Hematopoietic multipotent progenitor cell treated with erythropoietin and hydrocortisone succinate and interleukin-3 and kit ligand, for 6 days (in vitro differentiated cells): ENCODE results near the gene BID.

Experiments used
- DNase-seq: peaks from one replicate; pipeline ENCODE4 v3.0.0-alpha.2; 2015

BID gene

GRCh38 chr22:17774206-17774925, at the start of gene BID:
Gene BID (minus strand): TSS chr22:17774469. CDS start chr22:17750116, 24,353 bp downstream.
- peak; percentile 74 for DNase-seq

- no peak for DNase-seq
Observed at GRCh38 chr22:17823964-17824363, 49.7 kb upstream of the BID start.

DNA sequence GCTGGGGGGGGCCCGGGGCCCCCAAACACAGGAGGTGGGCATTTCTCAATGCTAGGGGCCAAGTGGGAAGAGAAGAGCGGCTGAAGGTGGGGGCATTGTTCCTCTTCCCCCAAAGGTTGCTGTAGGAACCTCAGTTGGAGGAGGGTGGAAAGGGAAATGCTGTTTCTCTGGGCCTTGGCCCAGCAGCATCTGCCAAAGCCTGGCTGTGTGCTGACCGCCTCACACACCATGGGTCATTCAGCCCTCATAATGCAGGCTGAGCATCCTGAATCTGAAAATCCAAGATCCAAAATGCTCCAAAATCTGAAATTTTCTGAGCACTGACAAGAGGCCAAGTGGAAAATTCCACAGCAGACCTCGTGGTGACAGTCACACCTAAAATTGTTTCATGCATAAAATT, 49.0 kb upstream of the BID start:
- DNase-seq, result no peak

- DNase-seq, result no peak
Observed at GRCh38 chr22:17822087-17822486, 47.8 kb upstream of the BID start.

DNA sequence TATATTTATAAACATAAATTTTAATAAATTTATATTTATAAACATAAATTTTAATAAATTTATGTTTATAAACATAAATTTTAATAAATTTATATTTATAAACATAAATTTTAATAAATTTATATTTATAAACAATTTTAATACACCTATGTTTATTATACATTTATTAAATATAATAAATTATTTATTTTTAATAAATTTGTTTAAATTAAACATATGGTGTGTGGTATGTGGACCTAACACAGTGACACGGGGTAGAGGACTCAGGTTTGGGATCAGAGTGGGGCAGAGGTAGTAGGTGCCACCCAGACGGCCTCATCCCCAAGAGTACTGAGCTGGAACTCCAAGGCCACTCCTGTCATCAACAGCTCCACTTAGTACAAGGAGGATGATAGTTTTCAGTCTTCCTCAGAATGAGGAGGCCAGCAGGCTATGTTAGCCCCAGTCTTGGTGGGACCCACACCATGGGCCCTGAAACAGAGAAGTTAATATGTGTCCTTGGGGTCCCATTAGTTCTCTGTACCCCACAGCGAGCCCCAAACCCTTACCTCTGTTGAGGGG, 46.7 kb upstream of the BID start:
- DNase-seq, result peak; percentile 21

- no peak for DNase-seq
Observed at GRCh38 chr22:17818649-17819048, 44.4 kb upstream of the BID start.

DNA sequence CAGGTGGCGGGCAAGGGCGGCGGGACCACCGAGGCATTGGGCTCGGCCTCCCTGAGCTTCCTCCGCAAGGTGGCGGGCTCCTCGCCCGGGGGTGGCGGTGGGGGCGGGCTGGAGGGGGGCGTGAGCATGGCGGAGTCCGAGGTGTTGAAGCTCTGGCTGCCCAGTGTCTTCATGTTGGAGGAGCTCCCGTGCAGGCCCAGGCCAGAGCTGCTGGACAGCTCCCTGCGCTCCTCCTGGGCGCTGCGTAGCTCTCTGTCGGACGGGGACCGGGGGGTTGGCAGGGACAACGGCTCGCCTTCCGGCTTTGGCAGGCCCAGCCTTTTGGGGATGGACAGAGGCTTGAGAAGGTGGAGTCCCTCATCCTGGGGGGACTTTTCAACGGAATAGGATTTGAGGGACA, 43.9 kb upstream of the BID start:
- no peak for DNase-seq

GRCh38 chr22:17817511-17818065, 43.3 kb upstream of the BID start:
- DNase-seq, result no peak

- no peak for DNase-seq
Observed at GRCh38 chr22:17817079-17817478, 42.8 kb upstream of the BID start.

DNA sequence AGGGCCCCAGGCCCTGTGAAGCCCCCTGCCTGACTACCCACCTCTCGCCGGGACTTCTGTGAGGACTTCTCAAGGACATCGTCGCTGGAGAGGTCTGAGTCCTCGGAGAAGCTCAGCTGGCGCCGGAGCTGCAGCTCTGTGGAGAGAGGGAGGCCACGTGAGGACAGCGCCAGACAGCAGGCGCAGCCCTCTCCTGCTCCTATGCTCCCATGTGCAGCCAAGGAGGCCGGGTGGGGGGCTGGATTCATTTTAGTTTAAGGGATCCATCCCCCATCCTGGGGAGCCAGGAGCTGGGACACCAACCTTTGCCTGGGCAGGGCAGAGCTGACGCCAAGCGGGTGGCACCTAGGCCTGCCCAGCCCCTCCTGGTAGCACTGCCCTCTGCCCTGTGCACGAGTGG, 42.4 kb upstream of the BID start:
- DNase-seq, result no peak

GRCh38 chr22:17815703-17816254, 41.5 kb upstream of the BID start:
- DNase-seq, result no peak

DNA sequence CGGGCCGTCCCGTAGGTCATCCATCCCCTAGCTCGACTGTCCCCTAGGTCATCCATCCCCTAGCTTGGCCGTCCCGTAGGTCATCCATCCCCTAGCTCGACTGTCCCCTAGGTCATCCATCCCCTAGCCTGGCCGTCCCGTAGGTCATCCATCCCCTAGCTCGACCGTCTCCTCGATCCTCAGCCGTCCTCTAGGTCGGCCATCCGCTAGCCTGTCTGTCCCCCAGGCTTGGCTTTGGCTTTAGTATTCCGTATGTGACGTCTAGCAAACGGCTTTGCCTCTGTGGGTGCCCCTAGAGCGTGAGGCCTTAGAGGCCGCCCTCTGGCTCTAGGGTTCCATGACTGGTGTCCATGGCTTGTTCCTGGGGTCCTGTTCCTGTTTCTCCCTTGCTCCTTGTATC, 40.6 kb upstream of the BID start:
- DNase-seq, result no peak

DNA sequence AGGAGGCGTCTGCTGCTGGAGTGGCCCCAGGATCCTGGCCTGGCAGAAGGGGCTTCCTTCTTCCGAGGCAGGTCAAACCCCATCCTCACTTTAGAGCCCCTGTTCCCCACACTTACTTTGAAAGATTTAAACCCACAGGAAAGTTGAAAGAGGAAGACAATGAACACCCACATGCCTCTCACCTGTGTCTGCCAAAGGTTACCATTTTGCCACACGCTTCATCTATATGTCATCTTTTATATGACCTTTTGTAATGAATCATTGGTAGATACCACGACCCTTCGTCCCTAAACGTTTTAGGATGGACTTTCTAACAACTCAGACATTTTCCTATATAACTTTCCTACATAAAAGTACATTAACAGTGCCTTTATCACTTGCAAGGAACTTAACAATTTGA, 39.8 kb upstream of the BID start:
- DNase-seq, result no peak

DNA sequence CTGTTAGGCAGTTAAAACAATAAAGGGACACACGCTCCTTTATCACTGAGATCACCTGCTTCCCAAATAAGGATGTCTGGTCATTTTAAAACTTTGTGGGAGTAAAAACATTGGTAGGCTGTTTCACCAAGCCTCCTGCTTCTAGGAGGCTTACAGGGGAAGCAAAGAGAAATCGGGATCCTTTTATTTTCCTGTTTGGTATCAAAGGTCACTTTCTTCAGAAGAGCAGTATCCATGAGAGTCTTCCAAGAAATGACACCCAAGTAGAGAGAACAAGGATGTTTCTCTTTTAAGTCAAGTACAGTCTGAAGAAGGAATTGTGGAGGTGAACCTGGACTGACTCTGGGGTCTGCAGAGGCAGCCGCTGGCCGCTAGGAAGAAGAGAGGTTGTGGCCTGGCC, 36.9 kb upstream of the BID start:
- no peak for DNase-seq

- no peak for DNase-seq
Observed at GRCh38 chr22:17810570-17811116, 36.4 kb upstream of the BID start.

DNA sequence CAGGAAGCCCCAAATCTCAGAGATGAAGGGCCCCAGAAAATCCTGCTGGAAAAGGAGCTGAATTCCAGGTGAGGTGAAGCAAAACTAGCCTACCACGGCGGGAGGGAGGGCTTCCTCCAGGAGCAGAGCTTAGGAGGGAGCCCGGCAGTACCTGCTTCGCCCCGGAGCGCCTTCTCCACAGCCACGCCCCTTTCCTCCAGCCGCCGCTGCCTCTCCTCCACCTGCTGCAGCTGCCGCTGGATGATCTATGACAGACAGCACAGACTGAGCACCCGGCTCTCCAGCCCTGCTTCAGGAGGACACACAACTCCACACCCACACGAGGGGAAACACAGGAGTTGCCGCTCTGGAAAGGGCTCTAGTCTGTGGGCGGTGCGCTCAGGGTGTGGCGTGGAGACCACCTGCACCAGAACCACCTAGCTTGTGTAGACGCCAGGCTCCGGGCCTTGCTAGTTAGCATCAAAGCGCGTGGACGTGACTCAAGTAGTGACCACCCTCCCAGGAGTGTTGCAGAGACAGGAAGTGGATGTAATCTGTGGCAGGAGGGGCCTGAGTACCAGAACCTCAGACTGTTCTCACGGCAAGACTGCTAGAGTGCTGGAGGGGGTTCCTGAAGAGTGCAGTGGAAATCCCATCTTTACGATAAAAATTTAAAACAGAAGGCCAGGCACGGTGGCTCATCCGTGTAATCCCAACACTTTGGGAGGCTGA, 34.6 kb upstream of the BID start:
- no peak for DNase-seq

DNA sequence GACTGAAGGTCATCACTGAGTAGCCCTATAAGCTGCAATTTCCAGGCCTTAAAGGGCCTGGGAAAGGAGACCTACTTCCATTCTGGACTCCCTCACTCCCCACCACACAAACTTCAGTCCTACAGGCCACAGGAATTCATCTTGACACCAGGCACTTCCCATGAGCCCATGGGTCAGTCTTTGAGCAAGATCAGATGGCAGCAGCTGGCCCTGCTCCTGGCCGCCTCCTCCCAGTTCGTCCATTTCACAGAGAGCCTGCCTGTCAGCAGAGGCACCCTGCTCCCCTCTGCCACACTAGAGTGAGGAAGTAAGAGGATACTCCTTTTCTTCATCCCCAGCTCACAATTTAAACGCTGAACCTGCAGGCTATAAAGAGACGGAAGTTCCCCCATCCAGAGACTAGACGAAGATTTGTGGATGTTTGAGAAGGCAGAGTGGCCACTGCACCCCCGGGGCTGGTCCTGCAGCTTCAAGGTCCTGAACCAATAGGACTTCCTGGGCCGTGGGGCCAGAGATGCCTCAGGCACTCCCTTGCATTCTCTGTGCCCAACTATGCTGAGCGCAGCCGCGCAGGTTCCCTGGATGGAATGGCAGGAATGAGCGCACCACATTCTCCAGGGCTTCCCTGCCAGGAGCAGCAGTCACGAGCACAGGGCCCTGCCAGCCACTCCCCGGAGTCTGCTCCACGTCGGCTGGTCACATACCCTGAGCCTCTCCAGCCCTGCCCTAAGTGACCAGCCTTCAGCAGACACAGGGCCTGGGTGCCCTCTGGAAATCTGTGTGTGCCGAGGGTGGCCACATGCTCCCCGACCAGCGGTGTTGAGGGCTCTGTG, 33.5 kb upstream of the BID start:
- no peak for DNase-seq

DNA sequence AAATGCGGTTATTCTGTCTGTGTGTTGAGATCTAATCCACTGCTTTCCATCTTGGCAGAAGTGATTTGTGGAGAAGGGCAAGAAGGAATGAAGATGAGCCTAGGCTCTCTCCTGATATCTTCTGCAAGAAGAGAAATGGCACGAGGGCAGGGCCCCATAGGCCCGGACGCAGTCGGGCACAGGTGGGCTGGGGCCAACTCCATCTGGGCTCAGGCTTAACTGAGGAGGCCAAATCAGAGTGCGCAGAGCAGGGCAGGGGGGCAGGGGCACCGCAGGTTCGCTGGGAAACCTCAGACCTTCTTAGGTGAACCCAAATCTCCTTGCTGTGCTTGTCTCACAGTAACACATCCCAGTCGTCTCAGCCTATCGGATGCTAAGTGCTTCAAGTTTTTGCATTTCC, 32.8 kb upstream of the BID start:
- DNase-seq, result no peak

- no peak for DNase-seq
Observed at GRCh38 chr22:17806437-17806836, 32.2 kb upstream of the BID start.

DNA sequence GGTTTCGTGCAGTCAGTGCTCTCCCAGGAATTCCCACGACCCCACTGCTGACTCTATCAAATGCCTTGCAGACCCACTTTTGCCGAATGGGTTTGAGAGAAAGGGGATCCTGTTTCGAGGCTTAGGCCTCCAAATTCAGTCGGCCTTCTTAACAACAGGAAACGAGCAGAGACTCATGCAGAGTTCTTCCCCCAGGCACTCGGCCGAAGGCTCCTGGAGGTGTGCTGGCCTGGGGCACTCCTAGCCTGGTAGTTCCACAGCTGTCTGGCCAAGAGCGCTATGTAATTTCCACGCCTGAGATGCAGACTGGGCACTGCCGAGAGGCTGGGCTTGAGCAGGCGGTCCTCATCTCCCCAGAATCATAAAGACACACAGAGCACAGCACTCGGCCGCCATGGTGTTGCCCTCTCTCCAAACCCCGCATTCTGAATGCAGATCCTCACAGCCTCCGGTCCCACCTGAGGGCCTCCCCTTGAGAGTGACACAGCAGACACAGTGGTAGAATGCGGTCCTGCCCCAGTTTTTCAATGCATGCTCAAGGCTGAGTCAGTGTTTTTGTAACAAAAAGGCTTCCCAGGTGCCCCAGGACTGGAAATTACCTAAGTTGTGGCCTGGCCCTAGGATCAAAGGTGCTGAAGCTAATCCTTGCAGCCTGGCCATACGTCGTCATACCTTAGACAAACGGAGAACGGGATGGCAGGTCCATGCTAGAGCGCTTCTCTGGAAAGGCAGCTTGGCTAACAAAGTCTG, 30.2 kb upstream of the BID start:
- DNase-seq, result no peak

GRCh38 chr22:17803609-17804270, 29.5 kb upstream of the BID start:
- DNase-seq, result no peak
